NCI-H187 (cell line): ENCODE measurements around the gene RPTOR.
A peak's percentile ranks its signal among the peaks of the same experiment; 100 is the strongest.

ENCODE experiments used
- DNase-seq, 2 experiments: peaks; one replicate each; lab custom pipeline; 2025; lab: John Stamatoyannopoulos, UW

RPTOR gene

DNA sequence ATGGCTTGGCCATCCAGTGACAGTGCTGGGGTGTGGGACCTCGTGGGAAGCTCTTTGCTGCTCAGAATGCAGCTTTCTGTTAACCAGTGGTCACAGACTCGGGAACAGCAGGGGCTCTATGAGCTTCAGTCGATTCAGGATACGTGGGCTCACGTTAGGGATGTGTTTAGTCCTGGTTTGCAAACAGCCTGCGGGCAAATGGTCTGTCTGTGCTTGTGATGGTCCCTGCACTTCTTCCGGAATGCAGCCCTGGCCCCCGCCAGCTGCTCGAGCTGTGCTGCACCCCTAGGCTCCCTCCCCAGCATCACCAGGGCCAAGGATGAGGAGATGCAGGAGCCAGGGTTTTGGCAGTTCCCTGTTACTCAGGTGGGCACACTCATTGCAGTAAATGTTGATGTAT, 274.2 kb downstream of the RPTOR start:
- no peak for DNase-seq

DNA sequence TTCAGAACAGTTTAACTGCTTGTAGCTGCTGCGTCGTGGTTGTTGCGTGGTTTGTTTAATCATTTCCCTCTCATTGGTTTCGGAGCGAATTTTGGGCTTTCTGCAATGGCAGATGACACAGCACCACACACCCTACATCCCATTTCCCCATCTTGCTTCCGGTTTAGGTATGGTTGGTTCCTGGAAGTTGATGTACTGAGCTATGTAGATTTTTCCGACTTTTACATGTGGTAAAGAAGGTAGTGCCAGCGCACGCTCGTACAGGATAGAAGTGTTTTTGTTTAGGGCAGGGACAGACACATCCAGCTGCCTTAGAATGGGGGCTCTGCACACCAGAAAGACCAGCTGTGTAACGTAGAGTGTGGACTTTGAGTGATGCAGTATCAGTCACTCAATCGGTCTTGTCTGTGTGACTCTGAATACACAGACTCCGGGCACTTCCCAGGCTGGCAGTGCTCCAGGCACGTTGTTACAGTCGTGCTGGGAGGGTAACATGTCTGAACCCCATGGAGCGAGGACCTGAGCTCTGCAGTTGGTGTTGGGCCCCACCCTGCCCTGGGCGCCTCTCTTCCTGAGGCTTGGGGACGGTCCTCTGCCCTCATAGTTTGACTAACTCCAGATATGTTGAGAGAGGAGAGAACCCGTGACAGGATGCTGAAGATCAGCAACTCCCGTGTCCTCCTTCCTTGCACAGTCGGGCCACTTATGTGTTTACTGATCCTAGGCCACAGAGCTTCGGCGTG, 275.0 kb downstream of the RPTOR start:
- no peak for DNase-seq

DNA sequence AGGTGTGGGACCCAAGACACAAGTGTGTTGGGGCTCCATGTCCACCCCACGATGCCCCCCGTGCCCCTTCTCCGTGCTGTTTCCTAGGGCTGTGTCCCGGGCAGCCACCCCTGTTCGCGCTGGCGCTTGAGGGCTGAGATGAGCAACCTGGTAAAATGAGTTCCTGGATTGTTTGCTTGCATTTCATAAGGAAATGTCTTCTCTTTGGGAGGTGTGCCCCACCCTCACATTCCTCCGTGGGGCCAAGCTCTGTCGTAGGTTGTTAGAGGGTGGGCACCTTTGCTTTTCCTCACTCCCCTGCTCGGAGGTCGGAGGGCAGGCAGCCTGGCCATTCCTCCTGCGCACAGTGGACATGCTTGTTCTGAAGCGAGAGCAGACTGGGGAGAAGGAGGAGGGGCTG, 275.7 kb downstream of the RPTOR start:
- no peak for DNase-seq

DNA sequence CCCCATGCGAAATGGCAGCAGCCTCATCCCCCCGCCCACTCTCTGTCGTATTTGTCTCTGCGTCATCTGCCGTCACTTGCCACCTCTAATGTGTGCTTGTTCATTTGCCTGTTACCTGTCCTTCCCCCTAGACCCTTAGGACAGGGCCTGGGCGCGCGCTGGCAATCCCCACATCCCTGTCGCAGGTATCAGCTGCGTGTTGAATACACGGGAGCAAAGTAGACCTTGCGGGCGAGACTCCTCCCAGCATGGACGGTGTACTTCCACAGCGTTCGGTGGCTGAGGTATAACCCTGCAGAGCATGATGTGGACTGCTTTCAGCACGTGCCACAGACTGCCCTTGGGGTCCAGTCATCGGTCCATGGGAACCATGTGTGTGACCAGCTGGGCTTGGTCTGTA, 276.9 kb downstream of the RPTOR start:
- DNase-seq = no peak

DNA sequence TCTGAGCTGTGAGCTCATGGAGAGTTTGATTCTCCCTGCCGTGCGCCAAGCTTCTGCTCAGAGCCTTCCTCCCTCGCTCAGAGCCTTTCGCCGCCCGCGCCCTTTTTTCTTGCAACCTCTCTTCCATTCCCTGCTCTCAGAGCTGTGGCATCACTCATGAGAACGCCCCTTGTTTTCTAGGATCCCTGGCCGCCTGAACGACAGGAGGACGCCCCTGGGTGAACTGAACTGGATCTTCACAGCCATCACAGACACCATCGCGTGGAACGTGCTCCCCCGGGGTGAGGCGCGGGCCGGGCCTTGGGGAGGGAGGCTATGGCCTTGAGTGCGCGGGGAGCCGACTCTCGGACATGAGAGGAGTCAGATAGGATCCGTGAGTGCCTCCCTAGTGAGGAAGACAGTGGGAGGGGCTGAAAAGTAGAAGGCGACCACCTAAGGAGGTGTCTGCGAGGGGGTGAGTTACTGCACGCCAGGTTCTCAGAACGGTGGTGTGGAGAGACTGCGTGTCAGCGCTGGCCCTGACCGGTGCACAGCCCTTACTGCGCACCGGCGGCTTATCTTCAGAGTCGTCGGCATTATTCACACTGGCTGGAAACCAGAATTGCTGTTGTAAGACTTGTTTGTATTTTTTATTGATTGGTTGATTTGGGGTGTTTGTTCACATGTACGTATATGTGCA, 277.5 kb downstream of the RPTOR start:
- DNase-seq = no peak

DNA sequence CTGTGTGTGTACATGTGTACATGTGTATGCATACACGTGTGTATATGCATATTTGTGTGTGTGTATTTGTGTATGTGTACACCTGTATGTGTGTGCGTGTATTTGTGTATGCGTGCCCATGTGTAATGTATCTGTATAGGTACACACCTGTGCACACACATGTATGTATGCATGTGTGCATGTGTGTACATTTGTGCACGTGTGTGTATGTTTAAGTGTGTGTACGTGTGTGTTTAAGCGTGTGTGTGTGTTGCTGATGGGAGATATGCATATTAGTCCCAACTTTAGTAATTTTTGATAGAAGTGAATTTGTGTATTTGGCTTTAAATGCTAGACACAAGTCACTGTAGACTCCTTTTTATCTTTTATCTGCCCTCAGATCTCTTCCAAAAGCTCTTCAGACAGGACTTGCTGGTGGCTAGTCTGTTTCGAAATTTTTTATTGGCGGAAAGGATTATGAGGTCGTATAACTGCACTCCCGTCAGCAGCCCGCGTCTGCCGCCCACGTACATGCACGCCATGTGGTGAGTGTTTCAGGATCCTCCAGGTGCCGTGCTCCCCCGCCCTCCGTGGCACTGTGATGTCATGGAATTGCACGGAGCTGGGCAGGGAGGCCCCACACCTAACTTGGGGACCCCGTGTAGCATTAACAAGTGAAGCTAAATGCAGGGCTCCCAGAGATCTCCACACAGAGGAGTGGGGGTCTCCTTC, 278.2 kb downstream of the RPTOR start:
- no peak for DNase-seq

DNA sequence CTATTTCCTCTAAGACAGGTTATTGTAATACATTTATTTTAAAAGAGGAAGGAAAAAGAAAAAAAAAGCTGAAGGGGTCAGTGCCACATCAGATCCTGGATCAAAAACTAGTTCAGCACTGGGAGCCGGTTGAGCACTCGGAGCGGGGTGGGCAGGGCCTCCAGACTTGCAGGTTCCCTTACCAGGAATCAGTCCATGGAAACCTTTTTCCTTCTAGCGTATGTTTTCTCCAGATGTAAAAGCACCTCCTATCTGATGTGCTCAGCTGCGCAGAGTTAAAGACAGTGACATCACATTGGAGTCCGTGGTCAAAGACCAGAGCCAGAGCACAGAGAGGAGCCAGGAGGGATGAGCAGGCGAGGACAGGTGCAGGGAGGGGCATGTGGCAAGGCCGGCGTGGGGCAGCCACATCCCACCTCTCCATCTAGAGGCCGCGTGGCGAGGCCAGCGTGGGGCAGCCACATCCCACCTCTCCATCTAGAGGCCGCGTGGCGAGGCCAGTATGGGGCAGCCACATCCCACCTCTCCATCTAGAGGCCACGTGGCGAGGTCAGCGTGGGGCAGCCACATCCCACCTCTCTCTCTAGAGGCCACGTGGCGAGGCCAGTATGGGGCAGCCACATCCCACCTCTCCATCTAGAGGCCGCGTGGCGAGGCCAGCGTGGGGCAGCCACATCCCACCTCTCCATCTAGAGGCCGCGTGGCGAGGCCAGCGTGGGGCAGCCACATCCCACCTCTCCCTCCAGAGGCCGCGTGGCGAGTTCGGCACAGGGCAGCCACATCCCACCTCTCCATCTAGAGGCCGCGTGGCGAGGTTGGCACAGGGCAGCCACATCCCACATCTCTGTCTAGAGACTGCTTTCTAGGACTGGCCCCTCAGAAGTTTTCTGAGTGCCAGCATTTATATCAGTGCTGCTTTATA, 280.2 kb downstream of the RPTOR start:
- no peak for DNase-seq

DNA sequence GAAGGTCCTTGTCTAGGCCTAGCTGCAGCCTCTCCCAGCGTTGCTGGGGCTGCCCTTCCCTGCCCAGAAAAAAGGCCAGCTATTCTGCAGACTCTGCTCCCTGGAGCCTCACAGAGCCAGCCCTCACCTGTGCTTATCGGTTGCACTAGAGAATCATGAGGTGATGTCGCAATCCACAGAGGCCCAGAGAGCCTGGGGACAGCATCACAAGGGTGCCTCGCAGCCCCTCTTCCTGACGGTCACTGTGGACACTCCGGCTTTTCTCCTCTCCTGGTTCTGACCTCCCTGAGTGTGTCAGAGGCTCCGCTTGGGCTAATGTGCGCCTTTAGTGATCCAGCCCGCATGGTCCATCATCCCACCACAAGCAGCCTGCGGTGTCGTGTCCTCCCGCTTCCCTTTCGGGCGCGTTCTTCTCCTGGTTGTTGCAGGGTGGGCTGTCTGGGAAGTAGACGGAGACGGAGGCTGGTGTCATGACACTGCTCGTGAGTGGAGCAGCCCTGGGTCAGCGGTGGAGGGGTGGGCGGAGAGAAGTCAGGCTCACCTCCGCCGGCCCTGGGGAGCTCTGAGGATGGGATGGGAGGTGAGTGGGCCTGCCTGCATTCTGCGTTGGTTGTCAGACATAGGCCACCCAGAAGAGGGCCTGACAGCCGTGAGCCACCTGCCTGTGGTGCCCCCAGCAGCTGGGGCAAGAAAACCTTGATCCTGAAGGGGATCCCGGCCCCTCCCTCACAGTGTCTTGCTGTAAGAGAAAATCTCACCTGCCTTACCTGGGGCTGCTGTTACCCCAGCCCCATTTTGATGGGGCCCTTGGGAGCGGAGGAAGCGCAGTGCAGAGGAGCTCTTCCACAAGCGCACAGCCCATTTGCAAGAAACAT, 281.1 kb downstream of the RPTOR start:
- DNase-seq = no peak

DNA sequence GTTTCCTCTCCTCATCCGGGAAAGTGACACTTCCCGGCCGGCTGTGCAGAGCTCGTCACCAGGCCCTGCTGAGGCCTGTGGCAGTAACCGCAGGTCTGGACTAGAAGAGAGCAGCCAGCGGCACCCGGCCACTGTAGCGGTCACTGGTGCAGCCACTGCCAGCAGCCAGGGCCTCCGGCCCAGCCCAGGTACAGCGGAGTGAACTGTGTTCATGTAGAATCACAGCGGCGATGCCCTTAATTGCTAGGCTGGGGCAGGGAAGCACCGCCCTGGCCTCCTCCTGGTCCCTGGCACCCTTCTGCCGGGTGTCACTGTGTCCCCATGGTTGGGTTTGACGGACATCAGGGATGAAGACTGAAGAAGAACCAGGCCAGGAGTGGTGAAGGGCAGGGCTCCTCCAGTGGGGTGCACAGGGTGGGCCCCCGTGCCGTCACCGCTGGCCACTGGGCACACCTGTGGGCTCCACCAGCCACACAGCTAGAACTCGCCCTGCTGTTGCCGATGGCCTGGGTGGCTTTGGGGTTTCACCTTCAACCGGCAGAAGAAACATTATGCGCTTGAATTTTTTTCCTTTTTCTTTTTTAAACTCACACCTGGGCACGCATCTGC, 281.8 kb downstream of the RPTOR start:
- DNase-seq = no peak

DNA sequence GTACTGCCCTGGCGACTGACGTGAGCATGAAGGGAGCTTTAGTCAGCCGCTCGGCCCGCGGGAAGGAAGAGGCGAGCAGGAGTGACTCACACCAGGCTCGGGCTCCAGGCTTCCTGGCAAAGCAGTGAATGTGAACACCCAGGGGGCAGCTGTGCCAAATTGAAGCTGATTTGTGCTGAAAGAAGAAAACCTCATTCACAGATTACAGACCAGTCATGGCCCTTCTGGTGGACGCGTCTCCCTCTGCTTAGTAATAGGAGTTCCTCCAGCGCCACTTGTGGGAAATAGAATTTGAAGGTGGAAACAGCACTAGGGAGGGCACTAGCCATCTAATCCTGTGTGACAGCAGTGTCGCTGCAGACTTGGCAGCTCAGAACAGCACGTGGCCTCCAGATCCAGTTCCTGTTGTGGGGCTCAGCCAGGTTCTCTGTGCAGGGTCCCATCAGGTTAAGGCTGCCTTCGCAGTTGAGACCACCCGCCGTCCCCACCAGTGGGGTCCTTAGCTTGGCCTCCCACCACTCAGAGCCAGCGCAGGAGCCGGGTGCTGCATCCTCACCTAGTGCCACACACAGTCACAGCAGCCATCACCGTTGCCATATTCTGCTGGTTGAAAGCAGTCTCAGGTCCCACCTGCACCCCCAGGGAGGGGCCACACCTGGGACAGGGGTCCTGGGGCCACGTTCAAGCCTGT, 282.5 kb downstream of the RPTOR start:
- DNase-seq = no peak

DNA sequence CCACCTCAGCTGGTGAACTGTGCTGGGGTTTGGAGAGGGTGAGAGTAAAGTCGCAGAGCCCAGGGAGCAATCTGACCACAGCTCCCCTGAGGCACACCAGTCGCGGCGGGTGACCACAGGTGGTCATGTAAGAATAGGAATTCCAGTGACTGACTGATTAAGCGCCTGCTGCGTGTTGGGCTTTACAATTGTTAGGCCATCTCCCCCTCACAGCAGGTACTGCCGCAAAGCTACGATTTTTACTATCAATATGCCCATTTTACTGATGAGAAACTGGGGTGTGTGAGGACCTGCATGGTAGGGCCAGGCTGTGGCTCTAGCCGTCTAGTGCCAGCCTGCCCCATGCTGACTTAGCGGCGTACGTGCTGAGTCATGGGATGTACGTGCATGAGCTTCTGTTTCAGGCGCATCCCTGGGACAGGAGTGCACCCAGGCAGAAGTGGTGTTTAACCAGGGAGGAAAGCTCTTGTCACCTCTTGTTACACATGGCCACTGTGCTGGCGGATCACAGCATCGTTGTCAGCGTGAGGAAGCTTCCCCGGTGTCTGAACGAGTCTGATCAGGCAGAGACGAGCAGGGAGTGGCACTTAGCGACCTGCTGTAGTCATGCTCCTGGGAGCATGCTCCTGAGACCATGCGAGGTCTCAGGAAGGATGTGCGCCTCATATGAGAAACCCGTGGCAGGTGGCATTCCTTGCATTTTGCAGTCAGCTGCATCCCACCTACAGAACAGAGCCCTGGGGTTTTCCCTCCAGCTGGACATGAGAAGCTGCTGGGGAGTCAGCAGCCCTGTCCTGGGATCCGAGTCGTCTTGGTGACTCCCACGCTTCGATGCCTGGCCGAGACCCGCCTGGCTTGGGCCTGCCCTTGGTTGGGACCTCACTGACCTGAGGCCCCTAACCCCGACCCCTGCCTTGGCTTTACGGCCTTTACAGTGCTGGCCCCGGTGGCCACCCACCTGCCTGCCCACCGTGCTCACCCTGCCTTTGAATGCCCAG, 283.3 kb downstream of the RPTOR start:
- peak; percentile 42 to 78 for DNase-seq

DNA sequence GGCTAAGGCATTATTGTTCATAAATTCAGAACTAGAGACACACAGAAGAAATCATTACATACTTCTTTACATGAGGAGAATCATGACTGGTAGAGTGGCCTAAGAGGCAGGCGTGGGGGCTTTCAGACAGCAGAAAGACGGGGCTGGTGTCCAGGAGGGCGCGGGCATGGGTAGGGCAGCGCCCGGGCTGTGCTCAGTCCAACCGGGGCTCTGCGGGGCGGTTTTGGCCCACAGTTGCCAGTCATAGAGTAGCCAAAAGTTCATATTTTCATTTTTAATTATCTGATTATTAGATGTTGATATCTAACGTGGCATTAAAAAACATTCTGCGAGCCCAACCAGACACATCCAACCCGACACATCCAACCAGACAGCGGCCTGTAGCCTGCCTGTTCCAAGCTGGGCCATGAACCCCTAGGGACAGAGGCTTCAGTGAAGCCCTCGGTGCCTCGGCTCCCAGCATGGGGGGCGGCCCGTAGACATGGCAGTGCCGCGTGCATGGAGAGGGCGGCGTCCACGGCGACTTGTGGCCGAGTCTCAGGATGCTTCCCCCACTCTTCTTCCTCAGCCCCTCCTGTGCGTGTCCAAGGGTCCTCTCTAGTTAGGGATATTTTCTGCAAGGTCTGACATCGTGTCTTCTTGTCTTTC, 284.7 kb downstream of the RPTOR start:
- DNase-seq = no peak

DNA sequence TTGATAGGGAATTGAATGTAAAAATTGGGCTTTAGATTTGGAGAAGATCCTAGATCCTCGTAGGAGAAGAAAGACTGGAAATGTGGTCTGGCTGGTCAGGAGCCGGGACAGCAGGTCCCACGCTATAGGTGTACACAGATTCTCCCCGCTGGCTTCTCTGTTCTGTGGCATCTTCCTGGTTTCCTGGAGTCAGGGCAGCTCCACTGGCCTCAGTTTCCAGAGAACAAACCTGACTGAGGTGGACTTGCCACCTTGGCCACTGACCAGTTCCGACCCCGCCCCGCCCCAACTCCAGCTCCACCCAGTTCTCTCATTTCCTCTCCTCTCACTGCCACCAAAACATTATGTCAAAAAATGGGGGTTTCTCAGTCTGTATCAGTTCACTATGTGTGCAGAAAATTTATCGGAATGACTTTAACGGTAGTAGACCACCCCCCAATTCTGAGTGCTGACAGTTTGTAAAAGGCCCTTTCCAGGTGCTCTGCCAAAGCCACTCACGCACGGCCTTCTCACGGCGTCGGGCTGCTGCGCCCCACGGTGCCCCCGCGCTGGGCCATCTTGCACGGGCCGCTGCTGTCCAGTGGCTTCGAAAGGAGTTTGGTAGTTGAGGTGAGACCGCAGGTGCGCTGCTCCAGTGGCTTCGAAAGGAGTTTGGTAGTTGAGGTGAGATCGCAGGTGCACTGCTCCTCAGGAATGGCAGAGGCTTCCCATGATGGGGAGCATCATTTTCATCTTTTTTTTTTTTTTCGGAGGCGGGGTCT, 285.6 kb downstream of the RPTOR start:
- DNase-seq = no peak

DNA sequence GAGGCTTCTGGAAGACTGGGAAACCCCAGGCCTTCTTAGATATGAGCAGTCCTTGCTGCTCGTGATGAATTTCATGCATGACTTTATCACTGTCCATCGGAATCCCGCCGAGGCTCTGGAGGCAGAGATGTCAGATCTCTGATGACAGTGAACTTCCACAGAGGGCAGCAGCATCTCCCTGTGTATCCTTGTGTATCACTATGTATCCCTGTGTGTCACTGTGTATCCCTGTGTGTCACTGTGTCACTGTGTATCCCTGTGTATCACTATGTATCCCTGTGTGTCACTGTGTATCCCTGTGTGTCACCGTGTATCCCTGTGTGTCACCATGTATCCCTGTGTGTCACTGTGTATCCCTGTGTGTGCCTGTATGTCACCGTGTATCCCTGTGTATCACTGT, 286.9 kb downstream of the RPTOR start:
- DNase-seq = no peak

DNA sequence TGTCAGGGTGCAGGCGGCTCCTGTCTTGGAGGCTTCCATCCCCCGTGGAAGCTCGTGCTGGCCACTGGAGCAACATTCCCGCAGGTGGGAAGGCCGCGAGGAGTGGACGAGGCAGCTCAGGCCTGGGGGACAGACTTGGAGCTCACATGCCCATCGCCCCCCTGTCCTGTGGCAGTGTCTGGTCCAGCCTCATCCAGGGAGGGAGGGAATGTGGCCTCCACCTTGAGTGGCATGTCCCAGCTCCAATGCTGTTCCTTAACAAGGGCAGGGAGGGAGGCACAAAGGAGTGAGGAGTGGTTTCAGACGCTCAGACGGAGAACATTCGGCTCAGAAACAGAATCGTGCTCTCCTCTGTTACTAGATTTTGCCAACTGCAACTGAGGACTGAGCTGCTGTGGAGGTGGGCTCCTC, 287.6 kb downstream of the RPTOR start:
- DNase-seq = no peak

DNA sequence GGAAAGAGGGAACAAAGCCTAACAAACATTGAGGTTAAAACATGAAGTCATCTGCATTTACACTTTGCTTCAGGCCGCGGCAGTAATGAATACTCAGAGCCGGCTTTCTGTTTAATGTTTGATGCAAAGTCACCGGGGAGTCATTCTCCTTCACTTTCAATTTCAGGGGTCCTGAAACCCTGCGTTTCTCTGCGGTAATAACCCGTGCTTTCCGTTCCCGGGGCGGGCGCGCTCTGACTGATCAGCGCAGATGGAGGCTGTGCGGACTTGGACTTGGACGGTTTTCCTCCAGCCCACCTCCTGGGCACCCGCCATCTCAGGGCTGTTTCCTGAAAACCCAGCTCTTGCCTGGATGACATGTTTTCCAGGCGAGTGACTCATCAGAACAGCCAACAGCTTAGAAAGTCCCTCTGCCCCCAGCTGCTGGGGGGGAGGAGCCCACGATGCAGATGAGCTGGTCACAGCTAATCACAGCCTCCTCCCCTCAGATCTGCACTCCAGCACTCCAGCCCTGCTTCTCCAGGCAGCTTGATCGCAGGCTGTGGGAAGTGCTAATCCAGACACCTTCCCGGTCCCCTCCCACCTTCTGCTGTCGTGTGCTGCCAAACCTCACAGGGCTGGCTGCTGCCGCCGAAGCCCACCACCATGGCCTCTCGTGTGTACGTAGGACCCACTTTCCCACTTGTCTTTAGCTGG, 288.4 kb downstream of the RPTOR start:
- DNase-seq = peak; percentile 87 to 90
